ENCODE data around the gene MRGPRD.

DNA sequence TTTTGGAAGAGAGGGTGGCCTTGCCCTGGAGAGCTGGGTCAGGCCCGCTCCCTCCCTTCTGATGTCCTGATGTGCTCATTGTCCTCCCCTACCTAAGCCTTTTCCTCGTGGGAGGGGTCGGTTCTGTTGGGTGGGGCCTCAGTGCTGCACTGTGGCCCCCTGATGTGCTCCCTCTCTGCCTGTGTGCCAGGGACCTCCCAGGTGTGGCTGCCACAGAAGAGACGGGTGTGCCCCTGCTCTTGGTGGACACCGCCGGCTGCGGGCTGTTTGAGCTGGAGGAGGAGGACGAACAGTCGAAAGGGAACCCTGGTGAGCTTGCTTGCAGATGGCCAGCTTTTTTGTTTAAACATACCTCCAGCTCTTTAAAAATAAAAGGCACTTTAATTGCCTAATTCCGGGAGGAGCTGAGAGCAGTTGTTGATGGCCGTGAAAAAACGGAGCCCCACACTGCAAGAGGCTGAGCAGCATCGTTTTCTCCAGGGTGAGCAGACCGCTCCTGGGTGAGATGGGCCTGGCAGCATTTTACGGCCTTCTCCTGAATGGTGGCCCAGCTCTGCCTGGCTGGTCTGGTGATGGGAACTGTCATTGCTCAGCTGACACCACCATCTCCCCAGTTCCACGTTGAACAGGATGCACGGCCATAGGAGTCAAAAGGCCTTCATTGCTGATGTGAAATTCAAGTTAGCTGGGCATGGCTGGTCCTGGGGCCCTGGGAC, 47.0 kb downstream of the MRGPRD start:
- TF ChIP-seq POLR2A (IDR thresholded peaks at IDR 0.05; ENCODE audit: low read depth, low read length) = no peak
- TF ChIP-seq POLR2AphosphoS5 (IDR thresholded peaks at IDR 0.05; ENCODE audit: low read depth, low read length) = no peak
- no peak for TF ChIP-seq TAF1 (IDR thresholded peaks at IDR 0.05; ENCODE audit: low read depth, low read length)
- no peak for TF ChIP-seq SPI1 (IDR thresholded peaks at IDR 0.05; ENCODE audit: low read depth, low read length)
- no peak for TF ChIP-seq POU2F2 (IDR thresholded peaks at IDR 0.05; ENCODE audit: low read depth, low read length)
- no peak for TF ChIP-seq PAX5 (IDR thresholded peaks at IDR 0.05; ENCODE audit: insufficient read depth, low read length, severe bottlenecking)
